AG04450 (cell line): ENCODE data around the gene DHCR7. TPM values are rescaled to one million over a fixed set of nuclear protein-coding genes. Genes with fewer than 3 reads are reported as not detected.
A peak's percentile ranks its signal among the peaks of the same experiment; 100 is the strongest.

Source experiments
- CTCF ChIA-PET: fragments of 300-600, 350-600 bp; formaldehyde crosslinking; extraction: SDS; loops from one replicate; lab custom pipeline; 2022; ENCODE audit warnings: antibody characterized with exemption, inconsistent platforms; lab: Charles Lee
- POLR2A ChIA-PET: fragments of 350-600 bp; formaldehyde crosslinking; extraction: SDS; loops from one replicate; lab custom pipeline; 2021; ENCODE audit warnings: antibody characterized with exemption, inconsistent platforms; lab: Yijun Ruan, JAX
- DNase-seq: peaks from one replicate; pipeline ENCODE4 v3.0.0-alpha.2; 2011; ENCODE audit warnings: low read depth, low spot score
- H3K27ac ChIP-seq: one replicate; pipeline ENCODE4 v1.5.1; 2012; ENCODE audit warnings: low read depth, low read length, control low read depth
- H3K27me3 ChIP-seq: one replicate; pipeline ENCODE4 v1.6.0; 2012; ENCODE audit warnings: low read length; ENCODE audit not compliant: control insufficient read depth, insufficient read depth
- H3K4me3 ChIP-seq: 2 replicates; pipeline ENCODE4 v1.5.1; 2011; ENCODE audit warnings: mild to moderate bottlenecking, low read depth, low read length, control low read depth
- H3K9me3 ChIP-seq: 2 replicates; pipeline ENCODE4 v1.5.1; 2012; ENCODE audit warnings: low read length; ENCODE audit not compliant: control insufficient read depth, insufficient read depth
- CTCF ChIP-seq: IDR thresholded peaks from 2 replicates; pipeline ENCODE4 v1.5.1; 2011; ENCODE audit warnings: low read depth, low read length, control low read depth, inconsistent platforms
- polyA plus RNA-seq: library from polyadenylated mRNA; depleted of rRNA; stranded (reverse); fragments of >200 nt; gene quantifications from 2 replicates; pipeline ENCODE4 v1.2.3, GENCODE V29; 2011

DHCR7 gene
- polyA plus RNA-seq, 1 experiment: 40.2 TPM

- peak; percentile 77 for DNase-seq
- ChIA-PET CTCF (interaction anchor here (0.8 kb wide), 1 partner anchor 126 kb away, joined by 3 read pairs; no protein-coding TSS in a partner anchor), POLR2A (interaction anchor here (0.7 to 1.0 kb wide), 9 partner anchors 10 to 1662 kb away, joined by 3 to 7 read pairs (median 4); no protein-coding TSS in a partner anchor)
- H3K4me3 ChIP-seq: peak within 1 kb of the TSS; percentile 95
- no peak for TF ChIP-seq CTCF
- peaks cover 4% of the 10 kb centered on the region; the same call in 1 of the 2 replicates for H3K9me3 ChIP-seq
- H3K27ac ChIP-seq: no peak within 1 kb of the TSS
- H3K27me3 ChIP-seq: no peaks in the 10 kb centered on the region
These were observed 5.1 kb upstream of the DHCR7 start, which contains the start of gene NADSYN1 for GRCh38 chr11:71453037-71453917. Gene NADSYN1 (plus strand): TSS chr11:71453203. CDS start chr11:71453297, 94 bp downstream.

- H3K4me3 ChIP-seq: peak overlapping the region; percentile 70
- no peak overlapping the region for H3K27ac ChIP-seq
- CTCF ChIA-PET: interaction anchor here (0.8 kb wide), 1 partner anchor 127 kb away, joined by 3 read pairs; no protein-coding TSS in a partner anchor
- no peak for DNase-seq
- no peak for TF ChIP-seq CTCF
- POLR2A ChIA-PET: interaction anchor here (0.7 to 1.0 kb wide), 9 partner anchors 11 to 1661 kb away, joined by 3 to 7 read pairs (median 4); no protein-coding TSS in a partner anchor
- H3K9me3 ChIP-seq: peaks cover 4% of the 10 kb centered on the region; the same call in 1 of the 2 replicates
- H3K27me3 ChIP-seq: no peaks in the 10 kb centered on the region
These were observed 4.2 kb upstream of the DHCR7 start for GRCh38 chr11:71452199-71453036.

- Histone ChIP-seq H3K4me3 (no peak overlapping the region), H3K27ac (no peak overlapping the region), H3K9me3 (peaks cover 4% of the 10 kb centered on the region; the same call in 1 of the 2 replicates), H3K27me3 (no peaks in the 10 kb centered on the region)
- no peak for DNase-seq
- TF ChIP-seq CTCF: no peak
- CTCF ChIA-PET: no interaction called here
- POLR2A ChIA-PET: no interaction called here
These were observed 3.5 kb upstream of the DHCR7 start for GRCh38 chr11:71451596-71452198.

DNA sequence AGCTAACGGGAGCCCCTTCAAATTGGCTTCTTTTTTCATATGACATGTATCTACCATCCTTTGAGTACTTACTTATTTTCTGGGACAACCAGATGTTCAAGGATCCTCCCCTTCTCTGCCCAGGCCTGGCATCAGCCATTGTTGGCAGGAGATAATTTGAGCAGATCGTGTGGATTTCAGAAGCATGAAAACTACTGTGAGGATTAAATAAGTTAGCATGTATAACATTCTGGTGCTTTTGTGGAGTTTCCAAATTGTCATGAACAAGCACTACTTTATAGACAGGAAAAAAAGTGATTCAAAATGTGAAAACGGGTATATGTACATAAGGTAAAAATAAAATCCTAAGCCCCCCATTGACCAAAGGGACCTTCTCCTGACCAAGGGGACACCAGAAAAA lies 2.7 kb upstream of the DHCR7 start:
- Histone ChIP-seq H3K9me3 (peaks cover 4% of the 10 kb centered on the region; the same call in 1 of the 2 replicates), H3K27me3 (no peaks in the 10 kb centered on the region), H3K4me3 (no peak overlapping the region), H3K27ac (no peak overlapping the region)
- ChIA-PET CTCF (no interaction called here), POLR2A (no interaction called here)
- no peak for TF ChIP-seq CTCF
- DNase-seq: no peak
